HepG2 (cell line): Measurements from ENCODE around the gene NLRP4.

Experiments used
- ATAD3A ChIP-seq: sonication (generic); formaldehyde crosslinking; IDR thresholded peaks from 2 replicates; pipeline ENCODE4 v1.4.0; 2020; ENCODE audit warnings: missing genetic modification reagents
- CHD2 ChIP-seq: IDR thresholded peaks from 2 replicates; pipeline ENCODE4 v1.6.1; 2011; ENCODE audit warnings: low read depth, low read length, improper control_type of control experiment
- CTCF ChIP-seq: sonication (generic); formaldehyde crosslinking; IDR thresholded peaks from 2 replicates; pipeline ENCODE4 v1.5.0; 2020; ENCODE audit warnings: mild to moderate bottlenecking, missing genetic modification reagents, moderate library complexity
- EZH2 ChIP-seq: conservative IDR thresholded peaks from 2 replicates; pipeline ENCODE4 v1.6.1; 2012; ENCODE audit warnings: mild to moderate bottlenecking, low read depth, low read length, moderate library complexity
- FLYWCH1 ChIP-seq: sonication (generic); formaldehyde crosslinking; IDR thresholded peaks from 2 replicates; pipeline ENCODE4 v1.8.1; 2023; ENCODE audit warnings: mild to moderate bottlenecking, missing genetic modification reagents
- POLR2A ChIP-seq, 2 experiments: IDR thresholded peaks; 2 replicates each; pipeline ENCODE4 v1.6.1; 2011; ENCODE audit warnings: low read depth in 2 of 2, low read length in 2 of 2, mild to moderate bottlenecking in 1 of 2, moderate library complexity in 1 of 2; ENCODE audit not compliant: insufficient read depth in 1 of 2
- RAD21 ChIP-seq: fragments of 450-650 bp; formaldehyde crosslinking; IDR thresholded peaks from 2 replicates; pipeline ENCODE4 v1.5.0; 2020; ENCODE audit warnings: mild to moderate bottlenecking
- RERE ChIP-seq: IDR thresholded peaks from 2 replicates; pipeline ENCODE4 v1.6.1; 2016; ENCODE audit warnings: low read depth, missing genetic modification reagents, missing compliant biosample characterization
- TAF15 ChIP-seq: fragments of 200-400 bp; formaldehyde crosslinking; IDR thresholded peaks from one replicate; pipeline ENCODE4 v1.6.1; 2018; ENCODE audit warnings: mild to moderate bottlenecking, low read depth, low read length; ENCODE audit not compliant: poor library complexity, severe bottlenecking

GRCh38 chr19:55907746-55908145 is 71.4 kb downstream of the NLRP4 start:
- no peak for TF ChIP-seq RERE (CRISPR knock-in tag)
- no peak for TF ChIP-seq CTCF
- no peak for TF ChIP-seq FLYWCH1 (CRISPR knock-in tag)
- no peak for TF ChIP-seq CHD2
- TF ChIP-seq RAD21: no peak
- TF ChIP-seq TAF15: no peak
- no peak for TF ChIP-seq POLR2A (IDR thresholded peaks at IDR 0.05; ENCODE audit: insufficient read depth in 1 of 2, low read depth in 2 of 2, low read length in 2 of 2)
- TF ChIP-seq EZH2: no peak
- no peak for TF ChIP-seq ATAD3A (CRISPR knock-in tag)
